GM21528 (cell line): ENCODE results near the gene SYCE1L.

Experiments
- ATAC-seq: cut with Tn5 transposase; IDR thresholded peaks from one replicate; pipeline ENCODE4 v1.9.1; 2021; ENCODE audit warnings: mild to moderate bottlenecking, moderate library complexity; ENCODE audit not compliant: unreplicated experiment, low FRiP score

Gene SYCE1L

GRCh38 chr16:77195411-77195810, 3.8 kb upstream of the SYCE1L start:
- no peak for ATAC-seq

- ATAC-seq: no peak
These were observed 1.5 kb upstream of the SYCE1L start for GRCh38 chr16:77197747-77198146.

- no peak for ATAC-seq
These were observed 7.3 kb downstream of the SYCE1L start for GRCh38 chr16:77206533-77206932.

GRCh38 chr16:77207030-77207429, 7.8 kb downstream of the SYCE1L start:
- no peak for ATAC-seq

- ATAC-seq: no peak
These were observed 9.2 kb downstream of the SYCE1L start for GRCh38 chr16:77208382-77208781.

- ATAC-seq: peak; percentile 67
These were observed 12.9 kb downstream of the SYCE1L start for GRCh38 chr16:77211880-77212740.

- ATAC-seq: peak; percentile 86
These were observed 13.7 kb downstream of the SYCE1L start for GRCh38 chr16:77212741-77213541.

GRCh38 chr16:77213542-77214106, 14.4 kb downstream of the SYCE1L start:
- ATAC-seq: no peak

GRCh38 chr16:77214411-77215138, 15.4 kb downstream of the SYCE1L start:
- no peak for ATAC-seq

- no peak for ATAC-seq
These were observed 20.2 kb downstream of the SYCE1L start for GRCh38 chr16:77219437-77219836.

GRCh38 chr16:77220427-77220826, 21.2 kb downstream of the SYCE1L start:
- no peak for ATAC-seq

GRCh38 chr16:77221482-77221881, 22.3 kb downstream of the SYCE1L start:
- no peak for ATAC-seq

GRCh38 chr16:77223184-77223583, 24.0 kb downstream of the SYCE1L start:
- ATAC-seq: no peak

GRCh38 chr16:77225182-77225581, 26.0 kb downstream of the SYCE1L start:
- no peak for ATAC-seq

GRCh38 chr16:77227745-77228144, 28.5 kb downstream of the SYCE1L start:
- ATAC-seq: no peak

GRCh38 chr16:77231047-77231446, 31.8 kb downstream of the SYCE1L start:
- ATAC-seq: no peak

GRCh38 chr16:77233799-77234519, 34.8 kb downstream of the SYCE1L start:
- ATAC-seq: no peak

GRCh38 chr16:77234611-77235010, 35.4 kb downstream of the SYCE1L start:
- ATAC-seq: no peak

- ATAC-seq: peak; percentile 100
These were observed 36.9 kb downstream of the SYCE1L start for GRCh38 chr16:77236063-77236511.

- ATAC-seq: no peak
These were observed 39.4 kb downstream of the SYCE1L start for GRCh38 chr16:77238593-77238992.
